ENCODE measurements around the gene DCHS1. TPM values are rescaled to one million over a fixed set of nuclear protein-coding genes. Genes with fewer than 3 reads are reported as not detected.

DCHS1 gene
- total RNA-seq, 1 donor from 2014 or later, result 28.0 TPM

DNA sequence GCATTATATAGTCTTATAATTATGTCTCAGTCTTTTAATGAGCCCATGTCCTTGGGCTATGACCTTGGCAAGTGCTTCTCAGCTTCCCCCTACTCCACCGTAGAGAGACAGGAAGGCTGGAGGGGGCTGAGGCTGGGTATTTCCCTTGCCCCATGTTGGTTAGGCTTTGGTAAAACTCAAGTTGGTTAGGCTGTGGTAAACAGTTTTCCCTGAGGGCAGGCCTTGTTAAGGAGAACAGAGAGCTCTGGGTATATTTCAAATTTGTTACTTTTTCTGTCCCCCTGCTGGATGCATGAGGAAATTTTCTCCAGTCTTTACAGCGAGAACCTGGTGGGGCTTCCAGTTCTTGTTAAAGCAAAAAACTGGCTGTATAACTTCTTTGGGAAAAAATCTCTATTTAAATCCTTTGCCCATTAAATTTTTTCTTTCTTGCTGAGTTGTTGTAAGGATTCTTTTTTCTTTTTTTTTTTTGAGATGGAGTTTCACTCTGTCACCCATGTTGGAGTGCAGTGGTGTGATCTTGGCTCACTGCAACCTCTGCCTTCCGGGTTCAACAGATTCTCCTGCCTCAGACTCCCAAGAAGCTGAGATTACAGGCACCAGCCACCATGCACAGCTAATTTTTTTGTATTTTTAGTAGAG lies 12.2 kb upstream of the DCHS1 start:
- Histone ChIP-seq H3K36me3 (no peaks in the 10 kb centered on the region), H3K9me3 (no peaks in the 10 kb centered on the region), H3K27ac (no peak overlapping the region), H3K4me3 (no peak overlapping the region), H3K27me3 (no peaks in the 10 kb centered on the region), H3K4me1 (no peaks in the 10 kb centered on the region)
- TF ChIP-seq, protein P1, sequence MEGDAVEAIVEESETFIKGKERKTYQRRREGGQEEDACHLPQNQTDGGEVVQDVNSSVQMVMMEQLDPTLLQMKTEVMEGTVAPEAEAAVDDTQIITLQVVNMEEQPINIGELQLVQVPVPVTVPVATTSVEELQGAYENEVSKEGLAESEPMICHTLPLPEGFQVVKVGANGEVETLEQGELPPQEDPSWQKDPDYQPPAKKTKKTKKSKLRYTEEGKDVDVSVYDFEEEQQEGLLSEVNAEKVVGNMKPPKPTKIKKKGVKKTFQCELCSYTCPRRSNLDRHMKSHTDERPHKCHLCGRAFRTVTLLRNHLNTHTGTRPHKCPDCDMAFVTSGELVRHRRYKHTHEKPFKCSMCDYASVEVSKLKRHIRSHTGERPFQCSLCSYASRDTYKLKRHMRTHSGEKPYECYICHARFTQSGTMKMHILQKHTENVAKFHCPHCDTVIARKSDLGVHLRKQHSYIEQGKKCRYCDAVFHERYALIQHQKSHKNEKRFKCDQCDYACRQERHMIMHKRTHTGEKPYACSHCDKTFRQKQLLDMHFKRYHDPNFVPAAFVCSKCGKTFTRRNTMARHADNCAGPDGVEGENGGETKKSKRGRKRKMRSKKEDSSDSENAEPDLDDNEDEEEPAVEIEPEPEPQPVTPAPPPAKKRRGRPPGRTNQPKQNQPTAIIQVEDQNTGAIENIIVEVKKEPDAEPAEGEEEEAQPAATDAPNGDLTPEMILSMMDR (IDR thresholded peaks at IDR 0.05), result peak; percentile 68
- ATAC-seq, result peak; percentile 73
- DNase-seq, result no peak
- intact Hi-C loops (cut with DNase I), result no loop called here

DNA sequence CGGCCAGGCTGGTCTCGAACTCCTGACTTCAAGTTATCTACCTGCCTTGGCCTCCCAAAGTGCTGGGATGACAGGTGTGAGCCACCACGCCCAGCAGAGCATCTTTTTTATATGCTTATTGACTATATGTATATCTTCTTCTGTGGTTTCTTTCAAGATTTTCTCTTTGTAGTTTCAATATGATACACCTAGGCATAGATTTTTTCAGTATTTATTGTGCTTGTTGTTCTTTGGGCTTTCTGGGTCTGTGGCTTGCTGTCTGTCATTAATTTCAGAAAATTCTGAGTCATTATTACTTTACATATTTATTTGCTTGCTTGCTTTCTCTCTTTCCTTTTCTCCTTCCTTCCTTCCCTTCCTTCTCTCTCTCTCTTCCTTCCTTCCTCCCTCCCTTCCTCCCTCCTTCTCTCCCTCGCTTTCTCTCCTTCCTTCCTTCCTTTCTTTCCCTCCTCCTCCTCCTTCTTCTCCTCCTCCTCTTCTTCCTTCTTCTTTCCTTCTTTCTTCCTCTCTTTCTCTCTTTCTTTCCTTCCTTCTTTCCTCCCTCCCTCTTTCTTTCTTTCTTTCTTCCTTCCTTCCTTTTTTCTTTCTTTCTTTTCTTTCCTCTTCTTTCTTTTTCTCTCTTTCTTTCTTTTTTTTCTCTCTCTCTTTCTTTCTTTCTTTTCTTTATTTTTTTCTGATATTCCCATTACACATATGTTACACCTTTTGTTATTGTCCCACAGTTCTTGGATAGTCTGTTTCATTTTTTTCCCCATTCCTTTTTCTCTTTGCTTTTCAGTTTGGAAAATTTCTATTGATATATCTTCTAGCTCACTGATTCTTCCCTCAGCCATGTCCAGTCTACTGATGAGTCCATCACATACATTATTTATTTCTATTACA lies 10.9 kb upstream of the DCHS1 start:
- Histone ChIP-seq H3K4me1 (no peaks in the 10 kb centered on the region), H3K27ac (no peak overlapping the region), H3K27me3 (no peaks in the 10 kb centered on the region), H3K4me3 (no peak overlapping the region), H3K9me3 (no peaks in the 10 kb centered on the region), H3K36me3 (no peaks in the 10 kb centered on the region)
- DNase-seq, result no peak
- TF ChIP-seq, protein P1 (IDR thresholded peaks at IDR 0.05), result no peak
- no peak for ATAC-seq
- intact Hi-C loops (cut with DNase I), result no loop called here

DNA sequence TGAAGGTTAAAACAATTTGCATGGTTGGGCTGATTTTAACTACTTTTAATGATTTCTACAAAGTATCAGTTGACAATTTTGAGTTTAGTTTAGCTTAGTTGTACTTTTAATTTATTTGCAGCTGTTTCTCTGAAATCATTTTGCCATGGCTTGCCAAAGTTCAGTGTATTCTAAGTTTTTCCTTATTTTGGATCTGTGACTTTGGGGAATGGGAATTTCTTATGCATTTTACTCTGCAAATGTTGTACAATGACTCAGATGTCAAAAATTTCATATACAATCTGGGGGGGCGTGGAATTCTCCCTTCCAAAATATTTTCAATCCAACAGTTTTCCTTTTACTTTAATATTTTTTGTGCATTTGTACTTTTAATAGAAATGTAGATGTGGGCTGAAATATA lies 8.9 kb upstream of the DCHS1 start:
- Histone ChIP-seq H3K36me3 (no peaks in the 10 kb centered on the region), H3K4me3 (no peak overlapping the region), H3K4me1 (no peaks in the 10 kb centered on the region), H3K27ac (no peak overlapping the region), H3K9me3 (no peaks in the 10 kb centered on the region), H3K27me3 (no peaks in the 10 kb centered on the region)
- no peak for ATAC-seq
- intact Hi-C loops (cut with DNase I), result no loop called here
- DNase-seq, result no peak
- TF ChIP-seq, protein P1 (IDR thresholded peaks at IDR 0.05), result no peak

DNA sequence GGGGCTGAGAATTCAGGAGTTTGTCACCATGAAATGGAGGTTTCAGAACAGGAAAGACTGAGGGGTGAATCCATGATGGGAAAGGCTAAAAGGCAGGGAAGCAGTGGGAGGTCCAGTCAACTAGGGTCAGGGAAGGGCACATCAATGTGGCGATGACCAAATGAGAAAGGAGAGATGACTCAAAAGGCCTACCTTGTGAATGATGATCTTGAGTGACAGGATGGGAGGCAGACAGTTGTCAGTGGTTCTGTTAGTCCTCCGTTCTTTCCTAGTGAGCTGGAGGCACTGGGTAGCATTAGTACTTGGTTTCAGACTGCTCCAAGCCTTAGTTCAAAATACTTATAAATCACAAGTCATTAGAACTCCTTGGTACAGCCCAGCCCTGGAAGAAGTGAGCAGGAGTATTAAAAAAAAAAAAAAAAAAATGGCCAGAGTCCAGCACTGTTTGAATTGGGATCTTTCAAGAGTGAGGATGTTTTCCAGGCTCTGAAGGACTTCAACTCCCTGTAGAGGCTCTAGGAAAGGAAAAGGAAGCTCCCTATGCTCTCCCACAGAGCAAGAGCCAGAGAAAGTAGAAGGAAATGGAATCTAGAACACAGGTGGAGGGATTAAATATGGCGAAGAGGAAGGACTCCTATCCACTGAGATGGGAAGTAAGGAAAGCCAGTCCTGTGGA lies 8.3 kb upstream of the DCHS1 start:
- ATAC-seq (no peak), DNase-seq (no peak)
- intact Hi-C loops (cut with DNase I), result no loop called here
- Histone ChIP-seq H3K9me3 (no peaks in the 10 kb centered on the region), H3K4me1 (no peaks in the 10 kb centered on the region), H3K4me3 (no peak overlapping the region), H3K27me3 (no peaks in the 10 kb centered on the region), H3K27ac (no peak overlapping the region), H3K36me3 (no peaks in the 10 kb centered on the region)
- TF ChIP-seq, protein P1 (IDR thresholded peaks at IDR 0.05), result no peak

DNA sequence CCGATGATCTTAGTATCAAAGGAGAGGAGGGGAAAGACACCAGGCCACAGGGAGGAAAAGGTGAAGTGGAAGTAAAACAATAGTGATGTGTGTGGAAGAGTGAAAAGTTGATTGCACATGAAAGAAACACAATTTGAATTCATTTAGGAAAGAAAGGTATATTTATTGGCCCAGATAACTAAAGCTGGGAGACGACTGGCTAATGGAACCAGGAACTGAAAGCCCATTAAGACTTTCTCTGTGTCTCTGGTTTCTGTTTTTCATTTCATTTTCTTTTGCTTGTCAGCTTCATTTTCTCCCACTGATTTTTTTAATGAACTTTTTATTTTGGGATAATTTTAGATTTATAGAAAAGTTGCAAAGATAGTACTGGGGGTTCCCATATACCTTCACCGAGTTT lies 5.1 kb upstream of the DCHS1 start:
- Histone ChIP-seq H3K27me3 (no peaks in the 10 kb centered on the region), H3K4me1 (no peaks in the 10 kb centered on the region), H3K36me3 (no peaks in the 10 kb centered on the region), H3K9me3 (no peaks in the 10 kb centered on the region), H3K27ac (no peak overlapping the region), H3K4me3 (no peak overlapping the region)
- ATAC-seq (no peak), DNase-seq (no peak)
- TF ChIP-seq, protein P1 (IDR thresholded peaks at IDR 0.05), result no peak
- intact Hi-C loops (cut with DNase I), result no loop called here
